ENCODE data around the gene CYP3A7.
A peak's percentile ranks its signal among the peaks of the same experiment; 100 is the strongest.

Gene CYP3A7

DNA sequence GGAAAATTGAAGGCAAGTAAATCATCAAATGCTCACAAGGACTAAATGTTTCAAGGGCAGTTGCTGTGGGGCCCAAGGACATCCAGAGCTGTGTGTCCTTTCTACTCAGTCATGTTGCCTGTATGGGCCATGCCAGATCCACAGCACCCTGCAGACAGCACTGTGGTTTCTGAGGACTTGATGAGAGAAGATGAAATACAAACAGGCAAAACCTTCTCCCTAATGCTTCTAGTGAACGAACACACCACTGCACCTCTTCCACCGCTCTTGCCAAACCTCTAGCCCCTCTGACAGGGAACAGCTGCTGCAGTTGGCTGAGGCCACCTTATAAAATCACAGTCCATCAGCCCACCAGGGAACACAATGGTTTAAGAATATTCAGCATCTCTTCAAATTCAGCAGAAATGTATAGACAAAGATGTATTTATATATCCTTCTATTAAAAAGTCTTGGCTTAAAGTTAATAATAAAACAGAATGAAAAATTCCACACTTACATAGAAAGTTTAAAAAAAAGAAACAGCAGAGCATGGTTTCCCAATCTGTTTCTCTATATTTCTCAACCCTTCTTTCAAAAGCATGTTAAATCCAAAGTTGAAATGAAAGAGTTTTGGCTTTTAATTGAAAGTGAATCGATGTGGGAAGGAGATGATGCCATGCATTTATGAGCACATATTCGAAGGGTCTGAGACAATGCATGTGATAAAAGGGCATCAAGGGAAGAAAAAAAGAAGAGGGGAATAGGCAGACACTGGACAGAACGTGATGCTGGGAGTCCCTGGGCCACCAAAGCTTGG, 14.0 kb downstream of the CYP3A7 start:
- in situ Hi-C loops (cut with HindIII; ENCODE audit: low sequenced_read_pairs) = no loop called here
- DNase-seq (ENCODE audit: low read depth, low spot score) = no peak
- no peak overlapping the region for H3K4me3 ChIP-seq (ENCODE audit: low read depth, low read length)
- TF ChIP-seq, protein P1, sequence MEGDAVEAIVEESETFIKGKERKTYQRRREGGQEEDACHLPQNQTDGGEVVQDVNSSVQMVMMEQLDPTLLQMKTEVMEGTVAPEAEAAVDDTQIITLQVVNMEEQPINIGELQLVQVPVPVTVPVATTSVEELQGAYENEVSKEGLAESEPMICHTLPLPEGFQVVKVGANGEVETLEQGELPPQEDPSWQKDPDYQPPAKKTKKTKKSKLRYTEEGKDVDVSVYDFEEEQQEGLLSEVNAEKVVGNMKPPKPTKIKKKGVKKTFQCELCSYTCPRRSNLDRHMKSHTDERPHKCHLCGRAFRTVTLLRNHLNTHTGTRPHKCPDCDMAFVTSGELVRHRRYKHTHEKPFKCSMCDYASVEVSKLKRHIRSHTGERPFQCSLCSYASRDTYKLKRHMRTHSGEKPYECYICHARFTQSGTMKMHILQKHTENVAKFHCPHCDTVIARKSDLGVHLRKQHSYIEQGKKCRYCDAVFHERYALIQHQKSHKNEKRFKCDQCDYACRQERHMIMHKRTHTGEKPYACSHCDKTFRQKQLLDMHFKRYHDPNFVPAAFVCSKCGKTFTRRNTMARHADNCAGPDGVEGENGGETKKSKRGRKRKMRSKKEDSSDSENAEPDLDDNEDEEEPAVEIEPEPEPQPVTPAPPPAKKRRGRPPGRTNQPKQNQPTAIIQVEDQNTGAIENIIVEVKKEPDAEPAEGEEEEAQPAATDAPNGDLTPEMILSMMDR (IDR thresholded peaks at IDR 0.05; ENCODE audit: low read depth, low read length) = no peak

DNA sequence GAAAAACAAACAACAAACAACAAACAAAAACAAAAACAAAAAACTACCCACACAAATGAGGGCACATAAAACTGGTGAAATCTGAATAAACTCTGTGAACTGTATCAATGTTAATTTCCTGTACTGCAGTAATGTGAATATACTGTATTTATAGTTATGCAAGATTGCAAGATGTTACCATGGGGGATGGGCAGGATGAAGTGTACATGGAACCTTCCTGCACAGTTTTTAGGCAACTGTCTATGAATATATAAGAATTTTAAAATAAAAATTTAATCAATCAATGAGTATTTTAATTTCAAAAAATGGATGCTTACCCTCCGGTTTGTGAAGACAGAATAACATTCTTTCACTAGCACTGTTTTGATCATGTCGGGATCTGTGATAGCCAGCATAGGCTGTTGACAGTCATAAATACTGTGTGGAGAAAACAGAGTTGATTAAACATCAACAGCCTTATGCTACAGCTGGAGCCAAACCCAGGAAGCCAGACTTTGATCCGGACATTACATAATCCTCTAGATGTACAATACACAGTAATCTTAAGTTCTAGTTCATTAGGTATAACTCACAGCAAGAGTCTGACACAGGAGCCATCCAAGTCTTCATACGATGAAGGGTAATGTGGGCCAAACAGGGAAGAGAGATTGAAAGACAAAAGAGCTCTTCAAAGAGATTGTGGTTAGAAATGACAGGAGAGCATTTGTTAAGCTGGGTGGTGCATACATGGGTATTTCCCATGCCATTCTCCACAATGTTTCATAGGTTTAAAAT, 14.8 kb downstream of the CYP3A7 start:
- no peak overlapping the region for H3K4me3 ChIP-seq (ENCODE audit: low read depth, low read length)
- in situ Hi-C loops (cut with HindIII; ENCODE audit: low sequenced_read_pairs) = no loop called here
- no peak for DNase-seq (ENCODE audit: low read depth, low spot score)
- TF ChIP-seq, protein P1 (IDR thresholded peaks at IDR 0.05; ENCODE audit: low read depth, low read length) = no peak

DNA sequence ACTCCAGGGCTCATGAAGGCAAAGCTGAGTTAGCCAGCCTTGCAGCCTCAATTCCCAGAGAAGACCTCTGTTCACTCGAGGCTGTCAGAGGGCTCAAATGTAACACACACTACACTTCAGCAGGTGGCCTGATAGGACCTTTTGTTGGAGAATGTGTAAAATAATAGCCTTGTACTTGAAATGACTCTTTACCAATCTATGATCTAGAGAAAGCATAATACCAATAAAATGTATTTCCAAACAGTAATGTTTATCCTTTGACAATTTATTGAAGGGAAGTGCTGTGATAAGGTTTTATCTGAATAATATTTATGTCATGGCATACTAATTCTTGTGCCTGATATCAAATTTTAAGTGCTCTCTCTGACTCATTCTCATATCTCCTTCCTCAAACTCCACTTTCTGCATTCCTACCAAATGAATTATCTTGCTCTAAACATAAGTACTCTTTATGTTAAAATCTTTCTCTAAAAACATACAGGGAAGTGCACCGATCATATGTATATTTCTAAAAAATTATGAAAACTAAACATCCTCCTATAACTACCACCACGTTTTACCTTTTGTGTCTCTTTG, 20.9 kb downstream of the CYP3A7 start:
- DNase-seq (ENCODE audit: low read depth, low spot score) = no peak
- TF ChIP-seq, protein P1 (IDR thresholded peaks at IDR 0.05; ENCODE audit: low read depth, low read length) = no peak
- H3K4me3 ChIP-seq (ENCODE audit: low read depth, low read length) = no peak overlapping the region
- in situ Hi-C loops (cut with HindIII; ENCODE audit: low sequenced_read_pairs) = no loop called here

DNA sequence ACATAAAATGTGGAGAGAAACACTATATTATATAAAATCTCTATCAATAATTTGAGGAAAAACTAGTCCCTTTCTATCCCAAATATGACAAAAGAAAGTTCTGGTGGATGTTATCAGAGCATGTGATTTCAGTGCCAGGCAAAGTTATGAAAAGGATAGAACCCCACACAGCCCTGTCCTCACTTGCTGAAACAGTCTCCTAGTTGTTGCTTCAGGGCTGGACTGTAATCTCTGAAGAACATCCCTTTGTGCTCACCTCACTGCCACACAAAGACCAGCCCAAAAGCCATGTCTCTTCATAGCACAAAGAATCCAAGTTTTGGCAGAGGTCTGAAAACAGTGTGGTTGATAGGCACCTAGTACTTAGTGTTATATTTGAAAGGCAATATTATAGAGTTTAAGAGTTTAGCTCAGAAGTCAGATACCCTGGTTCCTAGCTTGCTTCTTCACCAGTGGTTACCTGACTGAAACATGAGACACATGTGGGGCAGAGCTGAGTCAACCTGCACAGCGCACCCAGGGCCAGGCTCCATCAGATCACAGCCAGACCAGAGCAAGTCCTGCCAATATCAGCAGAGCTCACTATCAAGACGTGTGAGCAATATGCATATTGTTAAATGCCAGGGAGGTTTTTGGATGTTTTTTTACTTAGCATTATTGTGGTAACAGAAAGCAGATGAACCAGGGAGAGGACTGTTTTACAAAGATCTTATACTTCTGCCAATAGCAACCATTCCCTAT, 25.0 kb downstream of the CYP3A7 start:
- H3K4me3 ChIP-seq (ENCODE audit: low read depth, low read length) = no peak overlapping the region
- in situ Hi-C loops (cut with HindIII; ENCODE audit: low sequenced_read_pairs) = no loop called here
- no peak for DNase-seq (ENCODE audit: low read depth, low spot score)
- TF ChIP-seq, protein P1 (IDR thresholded peaks at IDR 0.05; ENCODE audit: low read depth, low read length) = no peak

DNA sequence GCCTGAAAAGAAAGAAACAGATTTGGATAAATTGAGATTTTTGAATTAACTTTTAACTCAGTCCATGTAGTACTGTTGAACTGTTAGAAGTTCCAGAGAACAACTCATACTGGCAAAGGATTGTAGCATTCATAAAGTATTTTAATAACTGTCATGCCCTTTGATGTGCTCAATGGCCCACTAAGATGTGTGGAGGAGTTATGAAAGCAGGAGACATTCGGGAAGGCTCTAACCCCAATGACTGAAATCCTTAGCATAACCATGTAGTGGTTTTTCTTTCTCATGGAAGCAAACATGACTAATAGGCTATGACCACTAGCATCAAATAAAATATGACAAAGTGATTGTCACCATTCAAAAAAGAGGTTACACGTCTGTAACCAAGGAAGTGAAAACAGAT, 25.7 kb downstream of the CYP3A7 start:
- in situ Hi-C loops (cut with HindIII; ENCODE audit: low sequenced_read_pairs) = no loop called here
- TF ChIP-seq, protein P1 (IDR thresholded peaks at IDR 0.05; ENCODE audit: low read depth, low read length) = no peak
- DNase-seq (ENCODE audit: low read depth, low spot score) = no peak
- no peak overlapping the region for H3K4me3 ChIP-seq (ENCODE audit: low read depth, low read length)

DNA sequence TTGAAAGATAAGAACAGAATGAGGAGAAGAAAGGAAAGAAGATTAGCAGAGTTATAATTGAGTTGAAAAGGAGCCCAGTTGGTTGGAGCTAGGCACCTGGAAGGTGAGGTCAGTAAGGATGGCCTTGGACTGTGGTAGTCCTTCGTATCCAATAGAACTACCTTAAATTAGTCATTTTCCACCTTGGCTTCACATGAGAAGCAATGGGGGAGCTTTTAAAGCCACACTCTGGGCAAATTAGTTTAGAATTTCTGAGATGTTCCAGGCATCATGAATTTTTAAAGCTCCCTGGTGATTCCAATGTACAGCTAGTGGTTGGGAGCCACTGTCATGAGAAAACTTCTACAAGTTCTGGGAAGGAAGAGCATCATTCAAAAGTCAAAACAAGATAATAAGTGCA, 27.9 kb downstream of the CYP3A7 start:
- TF ChIP-seq, protein P1 (IDR thresholded peaks at IDR 0.05; ENCODE audit: low read depth, low read length) = no peak
- in situ Hi-C loops (cut with HindIII; ENCODE audit: low sequenced_read_pairs) = no loop called here
- DNase-seq (ENCODE audit: low read depth, low spot score) = peak; percentile 37

More for the DNA sequence above, 27.9 kb downstream of the CYP3A7 start:
- no peak overlapping the region for H3K4me3 ChIP-seq (ENCODE audit: low read depth, low read length)

All from astrocyte of the spinal cord (primary cell).